Measurements from ENCODE around the gene ATRAID. TPM values are rescaled to one million over a fixed set of nuclear protein-coding genes. Genes with fewer than 3 reads are reported as not detected.

ATRAID gene
- total RNA-seq (2022; extraction: Qiagen RNA extraction), result 208 to 219 TPM (median 213 TPM) in 5 replicates

GRCh38 chr2:27211943-27212625 lies at the start of gene ATRAID, which contains the start of gene SLC5A6:
ATRAID (plus strand) TSS chr2:27212041; CDS start chr2:27212369, 328 bp downstream.
SLC5A6 (minus strand) TSS chr2:27212268; CDS start chr2:27207650, 4,618 bp downstream.

GRCh38 chr2:27217173-27218121 lies 5.6 kb downstream of the ATRAID start, which contains the start of gene CAD:
CAD (plus strand) TSS chr2:27217369; CDS start chr2:27217552, 183 bp downstream.

GRCh38 chr2:27262379-27263286 lies 50.8 kb downstream of the ATRAID start, which contains the start of gene SLC30A3:
SLC30A3 (minus strand) TSS chr2:27263047; CDS start chr2:27262906, 141 bp downstream.

Other genes with a start within 250 kb of the ATRAID start
- 12.2 to 14.0 TPM (median 12.7 TPM) in 5 replicates for gene MAPRE3, start 241.4 kb upstream of the ATRAID start, total RNA-seq (2022; extraction: Qiagen RNA extraction)
- 54.2 to 72.9 TPM (median 69.3 TPM) in 5 replicates for gene TMEM214, start 179.1 kb upstream of the ATRAID start, total RNA-seq (2022; extraction: Qiagen RNA extraction)
- gene AGBL5, start 160.4 kb upstream of the ATRAID start, total RNA-seq (2022; extraction: Qiagen RNA extraction), result 30.0 to 34.0 TPM (median 32.4 TPM) in 5 replicates
- 543 to 595 TPM (median 559 TPM) in 5 replicates for gene OST4, start 140.4 kb upstream of the ATRAID start, total RNA-seq (2022; extraction: Qiagen RNA extraction)
- 0.37 to 0.50 TPM (median 0.47 TPM) in 5 replicates for gene EMILIN1, start 133.4 kb upstream of the ATRAID start, total RNA-seq (2022; extraction: Qiagen RNA extraction)
- gene KHK, start 125.3 kb upstream of the ATRAID start, total RNA-seq (2022; extraction: Qiagen RNA extraction), result 7.5 to 11.0 TPM (median 9.5 TPM) in 5 replicates
- 7.2 to 8.5 TPM (median 7.7 TPM) in 5 replicates for gene CGREF1, start 92.9 kb upstream of the ATRAID start, total RNA-seq (2022; extraction: Qiagen RNA extraction)
- gene ABHD1, start 88.2 kb upstream of the ATRAID start, total RNA-seq (2022; extraction: Qiagen RNA extraction), result 1.2 to 1.8 TPM (median 1.3 TPM) in 5 replicates
- gene PREB, start 77.4 kb upstream of the ATRAID start, total RNA-seq (2022; extraction: Qiagen RNA extraction), result 52.9 to 69.5 TPM (median 65.0 TPM) in 5 replicates
- gene PRR30, start 72.6 kb upstream of the ATRAID start, total RNA-seq (2022; extraction: Qiagen RNA extraction), result not detected in 5 replicates
- gene TCF23, start 63.0 kb upstream of the ATRAID start, total RNA-seq (2022; extraction: Qiagen RNA extraction), result not detected in 5 replicates
- gene SLC5A6, start 227 bp downstream of the ATRAID start, total RNA-seq (2022; extraction: Qiagen RNA extraction), result 68.6 to 73.0 TPM (median 71.5 TPM) in 5 replicates
- gene CAD, start 5.3 kb downstream of the ATRAID start, total RNA-seq (2022; extraction: Qiagen RNA extraction), result 58.1 to 68.9 TPM (median 65.2 TPM) in 5 replicates
- 2.4 to 4.1 TPM (median 3.9 TPM) in 5 replicates for gene SLC30A3, start 51.0 kb downstream of the ATRAID start, total RNA-seq (2022; extraction: Qiagen RNA extraction)
- not detected in 5 replicates for gene DNAJC5G, start 63.4 kb downstream of the ATRAID start, total RNA-seq (2022; extraction: Qiagen RNA extraction)
- 0.45 to 0.71 TPM (median 0.61 TPM) in 5 replicates for gene TRIM54, start 70.4 kb downstream of the ATRAID start, total RNA-seq (2022; extraction: Qiagen RNA extraction)
- 0.48 to 2.5 TPM (median 1.6 TPM) in 5 replicates for gene UCN, start 96.4 kb downstream of the ATRAID start, total RNA-seq (2022; extraction: Qiagen RNA extraction)
- gene MPV17, start 111.1 kb downstream of the ATRAID start, total RNA-seq (2022; extraction: Qiagen RNA extraction), result 78.0 to 104 TPM (median 89.6 TPM) in 5 replicates
- gene GTF3C2, start 144.7 kb downstream of the ATRAID start, total RNA-seq (2022; extraction: Qiagen RNA extraction), result 58.8 to 66.8 TPM (median 60.2 TPM) in 5 replicates
- gene EIF2B4, start 158.3 kb downstream of the ATRAID start, total RNA-seq (2022; extraction: Qiagen RNA extraction), result 58.7 to 63.2 TPM (median 61.4 TPM) in 5 replicates
- 132 to 155 TPM (median 147 TPM) in 5 replicates for gene SNX17, start 158.6 kb downstream of the ATRAID start, total RNA-seq (2022; extraction: Qiagen RNA extraction)
- 11.0 to 15.5 TPM (median 14.5 TPM) in 5 replicates for gene ZNF513, start 168.7 kb downstream of the ATRAID start, total RNA-seq (2022; extraction: Qiagen RNA extraction)
- gene PPM1G, start 197.6 kb downstream of the ATRAID start, total RNA-seq (2022; extraction: Qiagen RNA extraction), result 161 to 174 TPM (median 170 TPM) in 5 replicates
- 127 to 140 TPM (median 138 TPM) in 5 replicates for gene NRBP1, start 216.6 kb downstream of the ATRAID start, total RNA-seq (2022; extraction: Qiagen RNA extraction)
- 0.17 to 0.76 TPM (median 0.62 TPM) in 5 replicates for gene KRTCAP3, start 230.3 kb downstream of the ATRAID start, total RNA-seq (2022; extraction: Qiagen RNA extraction)

Measured in A549 treated with CORT108297 at 1 μM for 4 hours (cell line).